NCI-H187 (cell line): ENCODE data around the gene DCTN3.

ENCODE experiments used
- DNase-seq, 2 experiments: peaks; one replicate each; lab custom pipeline; 2025; lab: John Stamatoyannopoulos, UW

DCTN3 gene

DNA sequence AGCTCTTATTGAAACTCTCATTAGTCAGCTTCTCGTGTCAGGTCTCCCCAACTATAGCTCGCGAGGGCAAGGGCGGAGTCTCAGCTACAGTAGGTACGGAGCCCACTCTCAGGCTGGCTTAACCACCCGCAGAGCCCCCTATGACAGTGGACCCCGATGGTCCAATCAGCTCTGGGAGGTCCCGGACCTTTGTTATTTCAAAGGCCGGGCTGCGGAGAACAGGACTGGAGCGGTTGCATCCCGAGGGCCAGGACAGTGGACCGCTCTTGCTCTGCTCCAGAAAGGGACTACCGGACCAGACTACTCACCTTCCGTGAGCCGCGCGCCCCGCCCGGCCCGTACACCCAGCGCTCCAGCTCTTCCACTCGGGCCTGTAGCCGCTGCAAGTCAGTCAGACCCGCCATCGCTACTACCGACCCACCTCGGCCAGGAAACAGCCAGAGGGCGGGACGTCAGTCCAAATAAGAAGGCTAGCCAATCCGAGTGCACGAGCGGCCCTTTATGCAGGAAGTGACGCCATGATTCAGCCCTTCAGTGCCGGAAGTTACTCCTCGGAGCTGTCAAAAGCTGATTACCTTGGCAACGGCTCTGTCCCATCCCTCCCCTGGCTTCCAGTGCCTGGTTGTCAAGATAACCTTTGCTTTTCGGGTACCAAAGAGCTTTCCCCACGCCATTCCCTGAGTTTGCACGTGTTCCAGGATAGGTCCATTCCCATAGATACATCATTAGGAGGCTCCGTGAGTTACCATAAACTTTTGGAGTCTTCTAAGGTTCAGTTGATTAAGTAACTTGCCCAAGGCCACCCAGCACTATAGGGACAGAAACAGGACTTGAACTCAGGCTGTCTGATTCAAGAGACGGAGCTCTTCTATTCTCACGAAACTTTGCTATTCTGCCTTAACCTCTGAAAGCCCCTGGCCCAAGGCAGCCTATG lies at the start of gene DCTN3:
DCTN3 (minus strand) TSS at position 435 of the 934 bp plus-strand sequence; CDS start at position 404, 31 bp downstream.
- DNase-seq = peak; percentile 44 to 69

DNA sequence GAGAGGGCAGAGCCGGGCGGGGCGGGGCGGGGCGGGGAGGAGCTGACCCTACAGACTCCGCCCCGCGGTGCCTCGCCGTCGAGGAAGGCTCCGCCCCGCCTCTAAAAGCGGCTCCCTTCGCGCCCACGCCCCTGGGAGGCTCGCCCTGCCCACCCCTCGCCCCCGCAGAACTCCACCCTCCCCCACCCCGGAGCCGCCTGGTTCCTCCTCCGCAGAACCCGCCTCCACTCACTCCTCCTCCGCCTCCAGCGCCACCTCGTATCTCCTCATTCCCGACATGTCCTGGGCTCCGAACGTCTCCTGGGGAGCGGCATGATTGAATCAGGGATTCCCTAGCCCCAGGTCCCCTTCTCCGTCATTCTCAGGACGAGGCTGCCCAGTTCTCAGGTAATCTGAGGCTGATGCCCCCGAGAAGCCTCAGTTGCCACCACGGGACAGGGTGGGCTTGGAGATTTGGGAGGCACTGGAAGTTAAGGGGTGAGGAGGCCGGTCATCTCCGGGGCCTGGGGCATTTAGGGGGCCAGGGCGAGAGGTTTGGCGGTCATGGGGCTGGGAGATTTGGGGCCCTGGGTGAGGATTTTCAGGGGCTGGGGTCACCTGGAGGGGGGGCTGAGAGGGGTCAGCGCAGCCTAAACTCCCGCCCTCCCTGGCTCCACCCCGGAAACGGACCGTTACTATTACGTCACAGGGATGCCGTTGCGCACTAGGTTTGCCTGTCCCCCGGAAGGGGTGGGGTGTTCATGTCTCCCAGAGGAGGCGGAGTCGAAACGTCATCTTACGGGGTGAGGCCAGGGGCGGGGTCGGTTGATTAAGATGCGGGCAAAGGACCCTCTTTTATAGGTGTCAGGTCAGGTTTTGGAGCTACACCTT lies 45.3 kb upstream of the DCTN3 start:
- peak; percentile 55 to 84 for DNase-seq

DNA sequence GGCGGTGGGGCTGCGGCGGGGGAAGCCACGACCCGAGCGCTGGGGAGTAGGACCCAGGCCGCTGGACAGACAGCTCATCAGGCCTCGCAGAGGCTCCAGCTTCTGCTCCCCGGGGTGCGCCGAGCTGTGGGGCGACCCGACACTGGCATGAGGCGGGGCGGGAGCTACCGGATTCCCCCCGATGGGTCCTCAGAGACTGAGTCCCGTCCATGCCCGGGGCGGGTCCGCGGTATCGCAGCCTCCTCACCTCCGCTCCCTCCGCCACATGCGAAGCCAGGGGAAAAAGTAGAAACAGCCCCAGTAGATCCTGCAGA lies 44.7 kb upstream of the DCTN3 start:
- DNase-seq = no peak

DNA sequence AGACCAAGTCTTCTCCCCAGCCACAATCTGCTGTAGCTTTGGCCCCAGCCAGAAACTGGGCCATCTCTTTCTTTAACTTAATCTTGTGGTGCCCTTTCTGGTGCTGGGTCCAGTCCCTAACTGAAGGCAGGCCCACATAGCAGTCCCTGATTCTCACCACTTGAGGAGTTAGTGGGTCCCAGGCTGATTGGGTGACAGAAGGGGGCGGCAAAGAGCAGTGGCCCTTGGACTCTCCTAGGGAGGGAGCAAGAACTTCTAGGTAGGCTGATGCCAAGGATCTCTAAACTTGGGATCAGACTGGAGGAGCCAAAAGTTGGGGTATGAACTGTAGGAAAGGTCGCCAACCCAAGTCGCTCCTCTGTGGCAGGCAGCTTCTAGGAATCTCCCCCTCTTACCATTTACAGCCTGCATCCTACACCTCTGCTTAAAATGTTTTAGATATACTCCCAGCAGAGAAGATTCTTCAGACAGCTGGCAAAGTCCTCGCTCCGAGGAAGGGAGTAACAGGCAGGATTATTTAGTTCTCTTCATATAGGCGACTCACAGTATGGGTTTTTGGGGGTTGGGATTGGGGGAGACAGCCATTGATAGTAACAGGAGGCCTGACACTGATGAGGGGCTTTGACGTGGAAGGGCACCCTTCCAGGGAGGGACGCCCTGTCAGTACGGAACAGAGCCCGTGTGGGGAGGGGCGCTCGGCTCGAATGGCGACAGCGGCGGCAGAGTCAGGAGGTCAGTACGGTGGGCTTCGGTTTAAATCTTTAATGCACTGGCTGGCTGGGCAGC lies 44.2 kb upstream of the DCTN3 start:
- DNase-seq = no peak

DNA sequence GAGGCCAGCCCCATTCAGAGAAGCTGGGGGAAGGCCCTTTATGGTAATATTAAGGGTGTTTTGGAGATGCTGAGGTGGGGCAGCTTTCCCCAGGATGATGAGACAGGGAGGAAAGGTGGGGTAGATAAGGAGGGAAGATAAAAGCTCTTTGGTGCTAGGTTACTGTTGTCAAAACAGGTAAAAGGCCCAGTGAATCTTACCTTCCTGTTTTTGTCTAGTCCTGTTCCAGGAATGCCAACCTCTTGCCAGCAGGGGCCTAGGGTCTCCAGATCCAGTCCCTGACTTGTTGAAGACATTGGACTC lies 43.0 kb upstream of the DCTN3 start:
- DNase-seq = no peak

DNA sequence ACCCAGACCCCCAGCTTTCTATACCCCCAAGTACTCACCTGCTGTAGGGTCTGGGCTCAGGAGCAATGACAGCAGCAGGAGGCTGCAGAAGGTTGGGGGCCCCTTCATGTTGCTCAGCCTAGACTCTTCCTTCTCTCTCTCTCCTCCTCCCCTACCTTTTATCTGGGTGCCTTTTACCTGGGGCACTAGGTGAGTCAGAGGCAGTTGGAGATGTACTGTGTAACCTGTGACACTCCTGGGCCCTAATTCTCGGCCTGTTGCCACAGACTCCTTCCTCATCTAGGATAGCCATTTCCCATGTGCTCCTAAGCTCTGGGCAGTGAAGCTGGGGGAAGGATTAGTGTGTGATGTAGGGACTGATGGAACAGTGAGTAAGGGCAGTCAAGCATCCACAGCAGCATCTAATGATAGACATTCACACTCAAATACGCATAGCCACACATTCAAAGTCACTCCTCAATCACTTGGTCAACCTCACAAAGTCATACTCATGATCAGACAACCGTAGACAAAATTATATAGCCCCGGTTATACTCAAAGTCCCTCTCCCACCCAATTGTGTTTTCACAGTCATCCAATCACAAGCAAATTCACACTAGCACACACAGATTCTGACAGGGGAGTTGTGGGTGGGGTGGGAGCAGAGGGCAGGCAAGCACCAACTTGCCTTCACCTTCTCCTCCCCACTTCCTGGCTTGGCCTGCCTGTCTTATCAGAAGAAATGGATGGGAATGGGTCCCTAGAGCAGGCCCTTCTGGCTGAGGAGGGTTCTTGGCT lies 42.4 kb upstream of the DCTN3 start, which contains the start of gene CCL27:
CCL27 (minus strand) TSS at position 132 of the 777 bp plus-strand sequence; CDS start at position 108, 24 bp downstream.
- DNase-seq = no peak

DNA sequence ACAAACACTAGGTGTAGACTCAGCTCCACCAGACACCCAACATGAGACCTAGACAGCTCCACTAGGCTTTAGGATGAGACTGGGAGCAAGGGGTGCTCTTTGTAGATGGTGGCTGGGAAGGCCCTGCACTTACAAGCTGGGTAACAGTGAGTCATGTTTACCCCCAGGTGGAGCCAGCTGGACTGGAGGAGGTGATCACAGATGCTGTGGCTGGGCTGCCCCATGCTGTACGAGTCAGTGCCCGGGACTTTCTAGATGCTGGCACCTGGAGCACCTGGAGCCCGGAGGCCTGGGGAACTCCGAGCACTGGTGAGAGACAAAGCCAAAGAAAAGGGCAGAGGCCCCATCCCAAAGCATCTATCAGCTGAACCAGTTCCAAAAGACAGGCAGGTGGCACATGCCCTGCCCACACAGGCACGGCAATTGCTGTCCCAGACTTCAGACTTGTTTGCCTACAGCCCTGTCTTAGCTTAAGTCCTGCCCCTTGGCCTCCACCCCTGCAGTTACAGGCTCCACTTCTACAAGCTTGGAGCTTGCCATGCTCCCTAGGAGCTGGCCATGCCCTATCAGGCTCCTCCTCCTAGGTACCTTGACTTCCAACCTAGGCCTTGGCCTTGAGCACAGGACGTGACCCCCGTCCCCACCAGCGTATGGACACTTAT lies 39.4 kb upstream of the DCTN3 start:
- no peak for DNase-seq

DNA sequence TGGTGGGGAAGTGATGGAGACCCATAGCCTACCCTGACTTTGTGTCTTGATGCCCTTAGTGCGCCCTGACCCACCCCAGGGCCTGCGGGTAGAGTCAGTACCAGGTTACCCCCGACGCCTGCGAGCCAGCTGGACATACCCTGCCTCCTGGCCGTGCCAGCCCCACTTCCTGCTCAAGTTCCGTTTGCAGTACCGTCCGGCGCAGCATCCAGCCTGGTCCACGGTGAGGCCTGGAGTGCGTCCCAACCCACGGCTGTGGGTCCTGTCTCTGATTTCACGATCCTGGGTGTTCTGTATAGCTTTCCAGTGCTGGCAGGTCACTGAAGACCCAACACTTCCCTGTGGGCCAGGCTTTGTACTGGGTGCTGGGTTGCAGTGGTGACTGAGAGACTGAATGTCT lies 38.2 kb upstream of the DCTN3 start:
- DNase-seq = no peak

DNA sequence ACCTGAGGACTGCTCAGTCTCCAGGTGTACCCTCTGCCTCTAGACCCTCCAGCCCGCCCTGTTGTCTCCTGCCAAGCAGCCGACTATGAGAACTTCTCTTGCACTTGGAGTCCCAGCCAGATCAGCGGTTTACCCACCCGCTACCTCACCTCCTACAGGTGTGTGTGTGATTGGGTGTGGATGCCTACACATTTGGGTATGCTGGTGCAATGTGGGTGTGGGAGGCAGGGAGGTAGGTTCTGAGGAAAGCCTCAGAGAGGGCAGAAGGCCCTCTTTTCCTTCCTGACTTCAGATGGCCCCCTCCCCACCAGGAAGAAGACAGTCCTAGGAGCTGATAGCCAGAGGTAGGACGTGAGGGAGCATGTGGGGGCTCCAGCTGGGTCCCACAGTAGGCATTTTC lies 36.7 kb upstream of the DCTN3 start:
- no peak for DNase-seq

DNA sequence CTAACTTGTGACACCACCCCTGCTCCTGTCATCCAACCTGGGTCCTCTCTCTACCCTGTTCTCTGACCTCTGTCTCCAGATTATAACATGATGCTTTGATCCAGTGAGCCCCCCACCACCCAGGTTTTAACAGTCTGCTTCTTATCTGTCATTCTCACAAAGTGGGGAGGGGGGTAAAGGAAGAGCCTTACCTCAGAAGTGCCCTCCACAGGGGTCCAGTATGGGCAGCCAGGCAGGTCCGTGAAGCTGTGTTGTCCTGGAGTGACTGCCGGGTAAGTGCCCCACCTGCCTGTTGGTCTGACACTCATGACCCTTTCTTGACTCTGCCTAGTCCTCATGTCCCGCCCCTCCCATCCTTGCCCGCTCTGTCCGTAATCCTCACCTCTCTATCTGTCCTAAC lies 35.1 kb upstream of the DCTN3 start:
- DNase-seq = no peak

DNA sequence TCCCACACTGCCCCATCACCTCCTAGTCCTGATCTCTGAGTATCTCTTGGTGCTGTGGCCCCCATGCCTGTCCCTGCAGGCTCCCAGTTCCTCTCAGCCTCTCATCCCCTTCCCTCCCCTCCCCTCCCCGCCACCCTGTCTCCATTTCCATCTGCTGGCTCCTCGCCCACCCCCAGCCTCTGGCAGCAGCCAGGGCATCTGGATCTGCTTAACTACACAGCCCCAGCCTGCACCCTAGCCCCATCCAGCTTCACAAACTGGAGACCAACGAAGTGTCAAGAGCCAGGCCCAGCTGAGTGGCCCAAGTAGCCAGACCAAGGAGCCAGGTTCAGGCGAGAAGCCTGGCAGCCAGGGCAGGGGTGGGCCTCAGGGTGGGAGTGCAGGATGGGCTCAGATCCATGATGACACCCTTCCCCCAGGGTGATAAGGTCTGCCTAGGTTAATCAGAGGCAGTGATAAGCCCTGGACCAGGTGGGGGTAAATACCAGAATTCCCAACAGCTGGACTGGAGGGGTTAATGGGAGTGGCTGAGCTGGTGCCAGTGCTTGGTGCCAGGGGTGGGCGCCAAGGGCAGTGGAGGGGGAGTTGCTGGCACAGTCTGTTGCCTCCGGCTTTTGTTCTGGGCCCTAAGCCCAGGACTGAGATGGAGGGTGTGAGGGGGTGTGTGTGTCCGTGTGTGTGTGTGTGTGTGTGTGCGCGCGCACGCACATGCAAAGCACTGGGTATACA lies 34.2 kb upstream of the DCTN3 start:
- no peak for DNase-seq

DNA sequence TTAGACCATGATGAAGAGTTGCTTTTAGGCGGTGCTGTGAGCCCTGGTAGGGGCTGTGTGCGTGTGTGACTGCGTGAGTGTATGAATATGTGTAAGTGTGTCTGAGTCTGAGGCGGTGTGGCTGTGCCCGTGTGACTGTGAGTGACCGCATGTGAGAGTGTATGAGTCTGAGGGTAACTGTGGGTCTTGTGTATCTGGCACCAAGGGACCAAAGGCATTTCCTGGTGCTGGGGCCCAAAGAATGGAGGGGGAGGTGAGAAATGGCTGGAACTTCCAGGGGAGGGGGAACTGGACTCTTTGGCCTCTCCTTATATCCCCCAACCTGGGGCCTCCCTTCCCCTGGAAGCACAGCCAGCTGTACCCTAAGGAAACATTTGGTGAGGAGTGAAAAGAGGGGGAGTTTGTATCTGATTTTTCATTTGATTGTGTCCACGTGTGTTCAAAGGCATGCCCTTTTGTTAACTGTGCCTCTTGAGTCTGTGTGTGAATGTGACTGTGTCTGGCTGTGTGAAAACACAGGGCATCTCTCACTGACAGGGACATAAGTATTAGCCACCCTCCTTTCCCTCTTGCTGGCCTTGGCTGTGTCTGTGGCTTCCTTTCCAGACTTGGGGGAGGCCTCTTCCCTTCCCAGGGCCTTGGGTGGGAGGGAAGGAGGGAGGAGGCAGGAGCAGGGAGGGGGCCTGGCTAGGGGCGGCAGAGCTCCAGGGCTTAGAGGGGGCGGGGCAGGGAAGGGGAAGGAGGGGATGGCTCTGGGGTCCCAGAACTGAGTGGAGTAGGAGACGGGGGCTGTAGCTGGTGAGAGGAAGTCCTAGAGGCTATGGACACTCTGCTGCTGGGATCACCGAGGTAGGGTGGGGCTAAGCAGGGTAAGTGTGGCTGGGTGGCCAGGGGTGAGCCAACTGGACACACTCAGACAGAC lies 33.1 kb upstream of the DCTN3 start:
- DNase-seq = no peak

DNA sequence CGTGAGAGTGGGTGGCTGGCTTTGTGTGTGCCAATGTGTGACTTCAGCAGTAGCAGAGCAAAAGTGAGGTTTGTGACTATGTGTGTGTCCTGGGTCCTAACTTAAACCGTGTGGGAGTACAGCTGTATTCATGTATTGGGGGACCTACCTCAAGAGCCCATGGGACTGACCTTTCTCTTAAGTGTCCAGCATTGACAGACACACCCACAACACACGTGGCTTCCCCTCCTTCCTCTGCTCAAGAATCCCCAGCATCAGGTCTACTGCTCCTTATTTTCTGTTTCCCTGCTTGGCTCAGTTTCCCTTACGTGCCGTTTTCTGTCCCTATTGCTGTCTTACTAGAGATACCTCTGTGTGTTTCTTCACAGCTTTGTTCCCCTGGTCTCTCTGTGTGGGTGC lies 32.3 kb upstream of the DCTN3 start:
- DNase-seq = no peak

DNA sequence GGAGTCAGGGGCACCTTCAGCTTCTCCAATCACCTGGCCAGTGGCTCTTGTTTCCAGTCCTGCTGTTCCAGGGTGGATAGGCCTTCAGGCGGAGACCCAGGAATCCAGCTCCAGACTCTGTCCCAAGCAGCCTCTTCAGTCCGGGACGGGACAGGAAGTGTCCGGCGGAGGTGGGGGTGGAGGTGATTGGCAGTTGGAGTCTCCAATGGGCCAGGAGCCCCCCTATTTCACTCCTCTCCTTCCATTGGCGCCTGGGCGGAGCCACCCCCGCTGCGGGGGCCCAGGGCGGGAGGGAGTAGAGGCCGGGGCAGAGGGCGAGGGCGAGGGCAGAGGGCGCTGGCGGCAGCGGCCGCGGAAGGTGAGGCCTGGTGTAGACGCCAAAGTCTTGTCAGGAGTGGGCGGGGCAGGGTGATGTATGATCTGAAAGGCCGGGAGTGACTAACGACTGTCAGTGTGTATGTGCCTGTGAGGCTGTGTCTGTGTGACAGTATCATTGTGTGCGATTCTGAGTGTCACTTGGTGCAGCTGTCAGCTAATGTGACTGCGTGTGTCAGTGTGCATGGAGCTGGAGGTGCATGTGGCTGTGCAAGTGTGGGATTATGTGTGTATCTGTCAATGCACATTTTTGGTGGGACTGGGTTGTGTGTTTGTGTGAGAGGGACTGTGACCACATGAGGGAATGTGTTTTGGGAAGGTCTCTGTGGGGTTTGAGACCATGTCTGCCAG lies 31.7 kb upstream of the DCTN3 start, which contains the start of gene IL11RA:
IL11RA (plus strand) TSS at position 310 of the 726 bp plus-strand sequence. CDS start 3,033 bp downstream, outside the sequence.
- no peak for DNase-seq

DNA sequence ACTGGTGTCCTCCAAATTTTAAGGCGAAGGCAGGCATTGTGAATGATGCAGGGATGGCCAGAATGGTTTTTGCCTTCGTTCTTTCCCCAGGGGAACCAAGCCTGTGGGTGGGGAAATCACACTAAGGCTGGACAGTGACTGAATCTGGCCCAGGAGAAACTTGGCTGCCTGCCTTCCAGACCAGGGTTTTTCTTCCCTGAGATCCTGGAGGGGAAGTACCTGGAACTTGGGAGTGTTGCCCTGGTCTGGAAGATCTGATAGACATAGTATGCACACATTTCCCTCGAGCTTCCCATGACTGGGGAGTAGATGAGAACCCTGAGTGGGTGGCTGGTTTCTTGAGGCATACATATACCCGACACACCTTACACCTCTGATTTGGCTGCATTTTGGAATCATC lies 31.0 kb upstream of the DCTN3 start:
- no peak for DNase-seq

DNA sequence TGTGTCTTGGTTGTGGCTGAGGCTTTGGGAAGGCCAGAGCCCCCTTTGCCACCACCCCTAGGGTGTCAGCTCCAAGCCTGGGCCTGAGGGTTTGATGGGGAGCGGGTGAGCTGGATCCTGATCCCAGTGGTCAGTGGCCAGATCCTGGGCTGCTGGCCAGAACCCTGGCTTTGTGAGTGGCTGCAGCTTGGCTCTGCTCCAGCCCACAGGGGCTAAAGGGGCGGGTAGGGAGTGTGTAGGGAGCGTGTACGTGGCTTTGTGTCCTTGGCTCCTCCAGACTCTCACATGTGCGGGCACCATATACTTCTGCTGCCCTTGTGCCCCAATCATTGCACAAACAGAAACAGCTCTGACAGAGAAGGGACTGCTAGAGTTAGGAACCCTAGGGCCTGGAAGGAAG lies 30.5 kb upstream of the DCTN3 start:
- no peak for DNase-seq

DNA sequence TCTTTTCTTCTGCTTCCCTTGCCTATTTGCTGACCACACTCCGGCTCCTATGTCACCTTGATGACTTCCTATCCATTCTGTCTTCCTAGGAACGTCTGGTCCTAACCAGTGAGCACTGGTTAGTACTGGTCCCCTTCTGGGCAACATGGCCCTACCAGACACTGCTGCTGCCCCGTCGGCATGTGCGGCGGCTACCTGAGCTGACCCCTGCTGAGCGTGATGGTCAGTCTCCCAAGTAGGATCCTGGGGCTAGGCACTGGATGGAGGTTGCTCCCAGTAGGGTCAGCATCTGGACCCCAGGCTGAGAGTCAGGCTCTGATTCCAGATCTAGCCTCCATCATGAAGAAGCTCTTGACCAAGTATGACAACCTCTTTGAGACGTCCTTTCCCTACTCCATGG lies 28.4 kb upstream of the DCTN3 start:
- DNase-seq = no peak

DNA sequence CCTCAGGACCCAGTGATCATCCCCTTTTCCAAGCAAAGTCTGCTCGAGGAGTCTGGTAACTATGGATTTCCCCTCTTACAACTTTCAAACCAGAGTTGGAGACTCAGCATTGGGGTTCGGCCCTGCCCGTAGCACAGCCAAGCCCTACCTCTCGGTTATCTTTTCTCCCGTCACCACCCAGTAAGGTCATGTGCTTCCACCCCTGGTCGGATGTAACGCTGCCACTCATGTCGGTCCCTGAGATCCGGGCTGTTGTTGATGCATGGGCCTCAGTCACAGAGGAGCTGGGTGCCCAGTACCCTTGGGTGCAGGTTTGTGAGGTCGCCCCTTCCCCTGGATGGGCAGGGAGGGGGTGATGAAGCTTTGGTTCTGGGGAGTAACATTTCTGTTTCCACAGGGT lies 27.4 kb upstream of the DCTN3 start:
- DNase-seq = no peak

DNA sequence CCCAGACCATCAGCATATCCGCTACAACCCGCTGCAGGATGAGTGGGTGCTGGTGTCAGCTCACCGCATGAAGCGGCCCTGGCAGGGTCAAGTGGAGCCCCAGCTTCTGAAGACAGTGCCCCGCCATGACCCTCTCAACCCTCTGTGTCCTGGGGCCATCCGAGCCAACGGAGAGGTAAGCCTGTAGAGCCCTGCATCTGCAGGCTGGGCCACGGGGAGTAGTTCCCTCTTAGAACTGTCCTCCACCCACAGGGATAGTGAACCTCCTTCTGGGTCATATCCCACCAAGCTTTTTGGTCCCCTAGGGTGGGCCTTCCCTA lies 26.7 kb upstream of the DCTN3 start:
- DNase-seq = no peak
